Activated CD4-positive, alpha-beta T cell treated with anti-CD3 and anti-CD28 coated beads, Interleukin-2, amount 10 ng/mL, durations not matched to agents 7 days and 5 days (primary cell): ENCODE results near the gene SLC5A11. TPM values are rescaled to one million over a fixed set of nuclear protein-coding genes. Genes with fewer than 3 reads are reported as not detected.
A peak's percentile ranks its signal among the peaks of the same experiment; 100 is the strongest.
"Not testable (repeated sequence)": the region's sequence is repeated elsewhere in the genome, so short reads cannot be mapped to it uniquely, and the experiment has no call there.

Source experiments
- CTCF ChIA-PET: fragments of 350-600 bp; sonication (Branson Sonifier 250); formaldehyde crosslinking; loops from one replicate; lab custom pipeline; 2021; ENCODE audit warnings: antibody characterized with exemption; lab: Charles Lee
- POLR2A ChIA-PET: fragments of 350-600 bp; sonication (Branson Sonifier 250); formaldehyde crosslinking; loops from one replicate; lab custom pipeline; 2021; ENCODE audit warnings: antibody characterized with exemption; lab: Charles Lee
- DNase-seq: peaks from one replicate; pipeline ENCODE4 v3.0.0-alpha.2; 2020
- H3K27ac Mint-ChIP-seq: one replicate; pipeline ENCODE4 v1.8.0; 2021; ENCODE audit warnings: mild to moderate bottlenecking, moderate library complexity, mixed read lengths
- H3K27me3 Mint-ChIP-seq: one replicate; pipeline ENCODE4 v1.8.0; 2021; ENCODE audit warnings: mixed read lengths
- H3K36me3 Mint-ChIP-seq: one replicate; pipeline ENCODE4 v1.8.0; 2021; ENCODE audit warnings: low read depth, mixed read lengths
- H3K4me1 Mint-ChIP-seq: one replicate; pipeline ENCODE4 v1.8.0; 2021; ENCODE audit warnings: mixed read lengths
- H3K4me3 Mint-ChIP-seq: one replicate; pipeline ENCODE4 v1.8.0; 2021; ENCODE audit warnings: mild to moderate bottlenecking, moderate library complexity, mixed read lengths
- H3K9me3 Mint-ChIP-seq: one replicate; pipeline ENCODE4 v1.8.0; 2021; ENCODE audit warnings: mixed read lengths
- total RNA-seq, 2 experiments: library from RNA; stranded (reverse); gene quantifications; one replicate each; pipeline ENCODE4 v1.2.3, GENCODE V29; 2021

SLC5A11 gene
- total RNA-seq, 2 experiments from 2014 or later, result not detected

DNA sequence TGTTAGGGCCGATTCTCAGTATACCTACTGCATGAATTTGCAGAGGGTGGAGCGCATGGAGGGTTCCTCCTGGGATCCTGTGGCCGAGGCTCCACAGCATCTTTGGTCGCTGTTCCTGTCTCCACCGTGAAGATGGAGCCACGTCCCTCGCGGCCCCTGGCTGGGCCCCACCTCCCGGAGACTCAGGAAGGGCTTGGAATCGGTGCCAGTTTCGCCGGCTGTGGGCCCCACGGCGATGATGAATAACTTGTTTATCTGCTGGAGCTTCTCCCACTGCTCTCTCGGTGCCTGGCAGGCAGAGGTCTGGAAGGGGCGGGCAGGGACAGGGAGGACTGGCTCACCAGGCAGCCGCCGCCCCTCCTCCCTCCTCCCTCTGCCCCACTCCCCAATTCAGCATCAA, 8.1 kb downstream of the SLC5A11 start:
- ChIA-PET CTCF (no interaction called here), POLR2A (no interaction called here)
- Mint-ChIP-seq H3K27ac (no peak overlapping the region), H3K4me3 (no peak overlapping the region), H3K9me3 (no peaks in the 10 kb centered on the region), H3K36me3 (no peaks in the 10 kb centered on the region), H3K27me3 (peaks cover 4% of the 10 kb centered on the region), H3K4me1 (peaks cover 10% of the 10 kb centered on the region)
- DNase-seq, result no peak

GRCh38 chr16:24854607-24855171, 8.9 kb downstream of the SLC5A11 start:
- CTCF ChIA-PET, result no interaction called here
- H3K4me1 Mint-ChIP-seq, result peaks cover 10% of the 10 kb centered on the region
- H3K27me3 Mint-ChIP-seq, result peaks cover 4% of the 10 kb centered on the region
- DNase-seq, result no peak
- no peak overlapping the region for H3K4me3 Mint-ChIP-seq
- POLR2A ChIA-PET, result no interaction called here
- H3K36me3 Mint-ChIP-seq, result no peaks in the 10 kb centered on the region
- H3K9me3 Mint-ChIP-seq, result no peaks in the 10 kb centered on the region
- no peak overlapping the region for H3K27ac Mint-ChIP-seq

DNA sequence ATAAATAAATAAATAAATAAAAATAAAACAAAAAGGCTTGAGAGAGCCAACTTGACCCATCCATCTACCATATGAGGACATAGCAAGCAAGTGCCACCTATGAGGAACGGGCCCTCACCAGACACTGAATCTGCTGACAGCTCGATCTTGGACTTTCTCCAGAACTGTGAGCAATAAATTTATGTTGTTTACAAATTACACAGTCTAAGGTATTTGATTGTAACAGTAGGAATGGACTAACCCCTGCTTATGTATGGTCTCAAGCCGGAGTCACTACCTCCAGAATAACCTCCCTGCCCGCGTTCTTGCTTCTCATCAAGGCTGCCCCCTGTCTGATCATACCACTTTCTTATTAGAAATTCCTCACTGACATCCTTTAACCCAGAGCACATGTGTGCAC, 9.9 kb downstream of the SLC5A11 start:
- H3K27me3 Mint-ChIP-seq, result peaks cover 4% of the 10 kb centered on the region
- no peak overlapping the region for H3K4me3 Mint-ChIP-seq
- ChIA-PET POLR2A (no interaction called here), CTCF (no interaction called here)
- H3K27ac Mint-ChIP-seq, result no peak overlapping the region
- no peak for DNase-seq
- no peaks in the 10 kb centered on the region for H3K9me3 Mint-ChIP-seq
- H3K36me3 Mint-ChIP-seq, result no peaks in the 10 kb centered on the region
- H3K4me1 Mint-ChIP-seq, result peaks cover 4% of the 10 kb centered on the region

DNA sequence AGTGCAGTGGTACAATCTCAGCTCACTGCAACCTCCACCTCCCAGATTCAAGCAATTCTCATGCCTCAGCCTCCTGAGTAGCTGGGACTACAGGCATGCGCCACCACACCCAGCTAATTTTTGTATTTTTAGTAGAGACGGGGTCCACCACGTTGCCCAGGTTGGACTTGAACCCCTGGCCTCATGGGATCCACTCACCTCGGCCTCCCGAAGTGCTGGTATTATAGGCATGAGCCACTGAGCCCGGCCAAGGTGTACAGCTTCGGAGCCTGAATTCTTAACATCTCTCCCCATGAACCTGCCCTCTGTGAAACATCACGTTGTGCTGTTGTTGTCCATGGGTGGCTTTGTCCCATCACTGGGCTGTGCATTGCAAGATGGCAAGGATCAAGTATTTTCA, 11.1 kb downstream of the SLC5A11 start:
- H3K9me3 Mint-ChIP-seq, H3K27me3 Mint-ChIP-seq, H3K4me3 Mint-ChIP-seq, DNase-seq, H3K4me1 Mint-ChIP-seq, H3K27ac Mint-ChIP-seq, POLR2A ChIA-PET, H3K36me3 Mint-ChIP-seq: not testable (repeated sequence)
- CTCF ChIA-PET, result interaction anchor here (0.6 kb wide), 1 partner anchor 178 kb away, joined by 5 read pairs; no protein-coding TSS in a partner anchor

DNA sequence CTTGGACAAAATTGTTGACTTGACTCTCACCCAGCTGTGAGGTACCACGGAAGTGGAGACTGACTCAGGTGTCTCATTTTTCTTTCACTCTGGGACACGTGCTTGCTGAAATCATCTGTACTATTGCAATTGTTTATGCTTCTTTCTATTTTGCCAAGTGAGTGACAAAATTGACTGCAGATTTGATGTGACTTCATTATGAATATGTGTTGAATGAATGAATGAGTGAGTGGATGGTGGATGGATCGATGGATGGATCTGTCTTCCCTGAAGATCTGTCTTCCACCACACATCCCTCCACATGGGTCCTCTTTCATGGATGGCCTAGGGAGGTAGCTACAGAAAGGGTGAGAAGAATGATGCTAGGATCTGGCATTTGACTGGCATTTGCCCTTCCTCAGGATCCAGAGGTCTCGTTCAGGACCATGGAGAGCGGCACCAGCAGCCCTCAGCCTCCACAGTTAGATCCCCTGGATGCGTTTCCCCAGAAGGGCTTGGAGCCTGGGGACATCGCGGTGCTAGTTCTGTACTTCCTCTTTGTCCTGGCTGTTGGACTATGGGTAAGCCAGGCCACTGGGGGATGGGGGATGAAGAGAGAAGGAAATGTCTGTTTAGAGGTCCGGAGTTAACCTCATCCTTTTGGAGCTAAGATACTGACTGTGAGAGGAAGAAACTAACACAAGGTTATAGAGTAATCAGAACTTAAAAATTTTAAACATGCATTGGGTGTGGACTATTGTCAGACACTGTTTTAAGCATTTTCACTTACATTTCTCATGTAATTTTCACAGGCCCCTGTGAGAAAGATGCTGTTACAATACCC, 12.7 kb downstream of the SLC5A11 start:
- ChIA-PET CTCF (no interaction called here), POLR2A (no interaction called here)
- H3K9me3 Mint-ChIP-seq, result no peaks in the 10 kb centered on the region
- H3K27me3 Mint-ChIP-seq, result peaks cover 4% of the 10 kb centered on the region
- H3K27ac Mint-ChIP-seq, result no peak overlapping the region
- no peak overlapping the region for H3K4me3 Mint-ChIP-seq
- no peaks in the 10 kb centered on the region for H3K36me3 Mint-ChIP-seq
- peak; percentile 66 for DNase-seq
- H3K4me1 Mint-ChIP-seq, result no peaks in the 10 kb centered on the region

DNA sequence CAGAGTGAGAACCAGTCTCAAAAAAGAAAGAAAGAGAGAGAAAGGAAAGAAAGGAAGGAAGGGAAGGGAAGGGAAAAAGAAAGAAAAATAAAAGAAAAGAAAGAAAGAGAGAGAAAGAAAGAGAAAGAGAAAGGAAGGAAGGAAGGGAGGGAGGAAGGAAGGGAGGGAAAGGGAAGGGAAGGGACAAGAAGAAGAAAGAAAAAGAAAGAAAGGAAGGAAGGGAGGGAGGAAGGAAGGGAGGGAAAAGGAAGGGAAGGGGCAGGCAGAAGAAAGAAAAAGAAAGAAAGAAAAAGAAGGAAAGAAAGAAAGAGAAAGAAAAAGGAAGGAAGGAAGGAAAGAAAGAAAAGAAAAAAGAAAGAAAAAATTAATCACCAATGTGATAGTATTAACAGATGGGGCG, 15.7 kb downstream of the SLC5A11 start:
- POLR2A ChIA-PET, result no interaction called here
- CTCF ChIA-PET, result no interaction called here
- H3K27me3 Mint-ChIP-seq, result peaks cover 9% of the 10 kb centered on the region
- no peak overlapping the region for H3K27ac Mint-ChIP-seq
- no peaks in the 10 kb centered on the region for H3K36me3 Mint-ChIP-seq
- peaks cover 9% of the 10 kb centered on the region for H3K9me3 Mint-ChIP-seq
- DNase-seq, result no peak
- H3K4me1 Mint-ChIP-seq, result no peaks in the 10 kb centered on the region
- H3K4me3 Mint-ChIP-seq, result no peak overlapping the region

DNA sequence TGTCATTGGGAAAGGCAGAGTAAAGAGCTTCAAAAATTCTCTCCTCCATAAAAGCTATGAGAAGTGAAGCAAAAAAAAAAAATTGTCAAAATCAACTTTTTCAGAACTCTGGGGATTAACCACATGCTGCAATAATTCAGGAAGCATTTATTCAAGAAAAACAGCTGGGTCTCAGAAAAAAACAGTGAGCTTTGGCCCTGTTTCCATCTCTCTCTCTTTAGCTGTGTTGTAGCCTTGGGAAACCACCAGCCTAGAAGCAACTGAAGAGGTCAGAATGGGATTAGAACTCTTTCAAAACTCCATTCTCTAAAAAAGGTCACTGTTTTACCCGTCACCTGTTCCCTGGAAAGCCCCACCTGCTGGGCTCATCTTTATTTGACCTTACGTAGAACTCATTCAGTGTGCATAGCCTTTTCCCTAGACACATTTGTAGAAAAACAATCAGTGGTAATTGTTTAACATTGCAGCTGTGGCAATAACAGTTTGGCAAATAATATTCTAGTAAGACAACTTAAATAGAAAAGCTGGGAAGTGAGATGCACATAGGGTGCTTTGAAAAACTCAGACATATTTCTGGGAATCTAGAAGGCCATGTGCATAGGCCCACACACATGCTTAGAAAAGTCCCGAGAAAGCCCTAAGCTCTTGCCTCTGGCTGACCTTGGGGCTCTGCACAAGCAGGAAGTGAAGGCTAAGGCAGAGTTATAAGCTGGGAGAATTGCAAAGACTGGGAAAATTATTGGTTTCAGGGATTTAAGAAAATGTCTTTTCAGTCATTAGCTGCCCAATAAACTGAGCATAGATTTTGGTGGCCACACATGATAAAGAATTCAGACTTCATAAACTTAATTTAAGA, 18.0 kb downstream of the SLC5A11 start:
- H3K9me3 Mint-ChIP-seq, result peaks cover 9% of the 10 kb centered on the region
- no peaks in the 10 kb centered on the region for H3K36me3 Mint-ChIP-seq
- CTCF ChIA-PET, result interaction anchor here (0.9 kb wide), 1 partner anchor 15 kb away, joined by 3 read pairs; no protein-coding TSS in a partner anchor
- peaks cover 8% of the 10 kb centered on the region for H3K27me3 Mint-ChIP-seq
- POLR2A ChIA-PET, result no interaction called here
- no peak for DNase-seq
- H3K27ac Mint-ChIP-seq, result no peak overlapping the region
- H3K4me1 Mint-ChIP-seq, result no peaks in the 10 kb centered on the region
- no peak overlapping the region for H3K4me3 Mint-ChIP-seq

DNA sequence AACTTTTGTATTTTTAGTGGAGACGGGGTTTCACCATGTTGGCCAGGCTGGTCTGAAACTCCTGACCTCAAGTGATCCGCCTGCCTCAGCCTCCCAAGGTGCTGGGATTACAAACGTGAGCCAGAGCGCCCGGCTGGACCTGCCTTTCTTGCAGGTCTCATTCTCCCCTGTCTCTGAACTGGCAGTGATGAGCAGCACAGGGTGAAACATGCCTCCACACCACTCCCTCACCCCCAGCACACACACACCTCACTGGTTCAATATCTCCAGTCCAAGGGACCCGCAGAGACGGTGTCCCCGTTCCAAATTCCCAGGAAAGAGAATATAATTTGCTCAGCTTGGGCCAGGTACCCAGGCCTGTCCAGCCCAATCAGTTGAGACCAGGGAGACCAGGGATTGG, 23.3 kb downstream of the SLC5A11 start:
- no peak for DNase-seq
- no peaks in the 10 kb centered on the region for H3K4me1 Mint-ChIP-seq
- H3K27ac Mint-ChIP-seq, result no peak overlapping the region
- POLR2A ChIA-PET, result no interaction called here
- peaks cover 9% of the 10 kb centered on the region for H3K27me3 Mint-ChIP-seq
- no peak overlapping the region for H3K4me3 Mint-ChIP-seq
- peaks cover 5% of the 10 kb centered on the region for H3K9me3 Mint-ChIP-seq
- H3K36me3 Mint-ChIP-seq, result no peaks in the 10 kb centered on the region
- CTCF ChIA-PET, result no interaction called here

GRCh38 chr16:24871891-24872290, 26.1 kb downstream of the SLC5A11 start:
- H3K4me1 Mint-ChIP-seq, result no peaks in the 10 kb centered on the region
- H3K36me3 Mint-ChIP-seq, result no peaks in the 10 kb centered on the region
- ChIA-PET CTCF (interaction anchor here (0.6 kb wide), 1 partner anchor 176 kb away, joined by 3 read pairs; no protein-coding TSS in a partner anchor), POLR2A (no interaction called here)
- H3K27me3 Mint-ChIP-seq, result peaks cover 5% of the 10 kb centered on the region
- H3K27ac Mint-ChIP-seq, result no peak overlapping the region
- DNase-seq, result no peak
- no peaks in the 10 kb centered on the region for H3K9me3 Mint-ChIP-seq
- H3K4me3 Mint-ChIP-seq, result no peak overlapping the region

DNA sequence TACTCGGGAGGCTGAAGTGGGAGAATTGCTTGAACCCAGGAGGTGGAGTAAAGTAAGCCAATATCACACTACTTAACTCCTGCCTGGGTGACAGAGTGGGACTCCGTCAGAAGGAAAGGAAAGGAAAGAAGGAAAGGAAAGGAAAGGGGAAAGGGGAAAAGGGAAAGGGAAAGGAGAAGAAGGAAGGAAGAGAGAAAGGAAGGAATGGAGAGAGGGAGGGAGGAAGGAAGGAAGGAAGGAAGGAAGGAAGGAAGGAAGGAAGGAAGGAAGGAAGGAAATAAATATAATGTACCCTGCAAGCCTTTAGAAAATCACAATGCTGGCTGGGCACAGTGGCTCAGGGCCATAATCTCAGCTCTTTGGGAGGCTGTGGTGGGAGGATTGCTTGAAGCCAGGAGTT, 27.3 kb downstream of the SLC5A11 start:
- no peak for DNase-seq
- H3K4me3 Mint-ChIP-seq, result no peak overlapping the region
- H3K4me1 Mint-ChIP-seq, result no peaks in the 10 kb centered on the region
- no peak overlapping the region for H3K27ac Mint-ChIP-seq
- no peaks in the 10 kb centered on the region for H3K9me3 Mint-ChIP-seq
- POLR2A ChIA-PET, result interaction anchor here (0.7 kb wide), 1 partner anchor 462 kb away, joined by 3 read pairs; no protein-coding TSS in a partner anchor
- CTCF ChIA-PET, result interaction anchor here (0.5 to 0.7 kb wide), 2 partner anchors 333 to 655 kb away, joined by 3 to 4 read pairs; no protein-coding TSS in a partner anchor
- peaks cover 5% of the 10 kb centered on the region for H3K27me3 Mint-ChIP-seq
- H3K36me3 Mint-ChIP-seq, result no peaks in the 10 kb centered on the region

GRCh38 chr16:24875466-24875865, 29.7 kb downstream of the SLC5A11 start:
- POLR2A ChIA-PET, result no interaction called here
- Mint-ChIP-seq H3K27me3 (peaks cover 2% of the 10 kb centered on the region), H3K4me3 (no peak overlapping the region), H3K9me3 (peaks cover 5% of the 10 kb centered on the region), H3K36me3 (no peaks in the 10 kb centered on the region), H3K27ac (no peak overlapping the region), H3K4me1 (no peaks in the 10 kb centered on the region)
- no peak for DNase-seq
- CTCF ChIA-PET, result no interaction called here

GRCh38 chr16:24876231-24876630, 30.5 kb downstream of the SLC5A11 start:
- CTCF ChIA-PET, result no interaction called here
- POLR2A ChIA-PET, result no interaction called here

DNA sequence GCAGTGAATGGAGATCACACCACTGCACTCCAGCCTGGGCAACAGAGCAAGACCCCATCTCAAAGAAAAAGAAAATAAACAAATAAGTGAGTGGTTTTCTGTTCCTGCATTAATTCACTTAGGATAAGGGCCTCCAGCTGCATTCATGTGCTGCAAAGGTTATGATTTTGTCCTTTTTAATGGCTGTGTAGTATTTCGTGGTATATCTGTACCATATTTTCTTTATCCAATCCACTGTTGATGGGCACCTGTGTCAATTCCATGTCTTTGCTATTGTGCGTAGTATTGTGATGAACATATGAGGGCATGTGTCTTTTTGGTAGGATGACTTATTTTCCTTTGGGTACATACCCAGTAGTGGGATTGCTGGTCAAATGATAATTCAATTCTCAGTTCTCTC, 33.9 kb downstream of the SLC5A11 start:
- no peaks in the 10 kb centered on the region for H3K36me3 Mint-ChIP-seq
- H3K27ac Mint-ChIP-seq, result no peak overlapping the region

More at GRCh38 chr16:24876231-24876630, 30.5 kb downstream of the SLC5A11 start:
- Mint-ChIP-seq H3K27ac (no peak overlapping the region), H3K27me3 (peaks cover 2% of the 10 kb centered on the region), H3K9me3 (peaks cover 5% of the 10 kb centered on the region), H3K36me3 (no peaks in the 10 kb centered on the region), H3K4me1 (no peaks in the 10 kb centered on the region), H3K4me3 (no peak overlapping the region)
- DNase-seq, result no peak

More for the DNA sequence above, 33.9 kb downstream of the SLC5A11 start:
- ChIA-PET CTCF (interaction anchor here (0.9 kb wide), 1 partner anchor 16 kb away, joined by 3 read pairs; no protein-coding TSS in a partner anchor), POLR2A (no interaction called here)
- H3K4me1 Mint-ChIP-seq, result no peaks in the 10 kb centered on the region
- H3K27me3 Mint-ChIP-seq, result no peaks in the 10 kb centered on the region
- no peak overlapping the region for H3K4me3 Mint-ChIP-seq
- H3K9me3 Mint-ChIP-seq, result peaks cover 5% of the 10 kb centered on the region
- DNase-seq, result no peak
